IPS-NIHi7 (cell line): ENCODE results near the gene LIN52.

Experiments
- DNase-seq: peaks from one replicate; pipeline ENCODE4 v3.0.0; 2012; ENCODE audit warnings: mixed read lengths; ENCODE audit errors: extremely low spot score

The LIN52 gene, protein sequence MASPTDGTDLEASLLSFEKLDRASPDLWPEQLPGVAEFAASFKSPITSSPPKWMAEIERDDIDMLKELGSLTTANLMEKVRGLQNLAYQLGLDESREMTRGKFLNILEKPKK

DNA sequence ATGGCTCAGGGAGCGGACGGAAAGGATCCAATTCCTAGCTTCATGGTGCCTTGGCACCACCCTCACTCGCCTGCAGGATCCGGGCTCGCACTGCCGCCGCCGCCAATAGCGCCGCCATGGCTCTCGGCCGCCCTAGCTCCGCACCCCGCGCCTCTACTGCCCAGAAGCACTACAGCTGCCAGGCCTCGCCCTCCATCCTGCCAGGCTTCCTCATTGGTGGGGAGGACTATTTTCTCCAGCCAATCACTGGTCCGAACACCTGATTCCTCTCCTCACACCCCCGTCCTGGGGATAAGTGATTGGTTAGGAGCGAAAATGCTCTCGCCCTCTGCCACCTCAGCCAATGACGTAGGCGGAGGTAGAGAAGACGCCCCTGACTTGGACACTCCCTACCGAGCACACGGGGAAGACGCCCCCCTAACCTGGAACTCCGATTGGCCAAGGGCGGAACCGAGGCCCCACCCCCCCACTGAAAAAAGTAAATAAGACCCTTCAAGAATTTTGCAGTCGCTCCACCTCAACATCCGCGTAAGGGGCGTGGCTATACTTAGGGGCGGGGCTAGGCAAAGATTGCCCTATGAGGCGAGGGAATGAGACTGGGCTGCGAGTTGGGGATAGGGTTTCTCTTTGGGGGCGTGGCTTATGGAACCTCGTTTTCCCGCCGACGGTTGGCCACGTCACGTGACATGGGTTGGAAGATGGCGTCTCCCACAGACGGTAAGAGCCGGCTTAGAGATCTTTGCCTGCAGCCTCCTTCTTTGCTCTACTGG, at the start of gene LIN52, which contains the start of gene ALDH6A1:
TSS of gene LIN52 (plus strand) at position 680 of the 770 bp plus-strand sequence. CDS start at position 699, 19 bp downstream.
TSS of gene ALDH6A1 (minus strand) at position 177 of the 770 bp plus-strand sequence. CDS start at position 118, 59 bp downstream.
- DNase-seq = peak; percentile 100

DNA sequence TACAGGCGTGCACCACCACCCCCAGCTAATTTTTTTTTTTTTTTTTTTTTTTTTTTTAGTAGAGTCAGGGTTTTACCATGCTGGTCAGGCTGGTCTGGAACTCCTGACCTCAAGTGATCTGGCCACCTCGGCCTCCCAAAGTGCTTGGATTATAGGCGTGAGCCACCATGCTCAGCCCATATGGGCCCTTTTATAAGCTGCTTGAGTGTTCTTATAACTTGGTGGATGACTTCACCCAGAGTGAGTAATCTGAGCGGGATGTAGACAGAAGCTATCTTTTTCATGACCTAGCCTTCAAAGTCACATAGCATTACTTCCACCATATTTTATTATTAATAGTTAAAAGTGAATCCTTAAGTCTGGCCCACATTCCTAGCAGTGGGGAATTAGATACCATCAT, 49.2 kb upstream of the LIN52 start:
- DNase-seq = no peak

DNA sequence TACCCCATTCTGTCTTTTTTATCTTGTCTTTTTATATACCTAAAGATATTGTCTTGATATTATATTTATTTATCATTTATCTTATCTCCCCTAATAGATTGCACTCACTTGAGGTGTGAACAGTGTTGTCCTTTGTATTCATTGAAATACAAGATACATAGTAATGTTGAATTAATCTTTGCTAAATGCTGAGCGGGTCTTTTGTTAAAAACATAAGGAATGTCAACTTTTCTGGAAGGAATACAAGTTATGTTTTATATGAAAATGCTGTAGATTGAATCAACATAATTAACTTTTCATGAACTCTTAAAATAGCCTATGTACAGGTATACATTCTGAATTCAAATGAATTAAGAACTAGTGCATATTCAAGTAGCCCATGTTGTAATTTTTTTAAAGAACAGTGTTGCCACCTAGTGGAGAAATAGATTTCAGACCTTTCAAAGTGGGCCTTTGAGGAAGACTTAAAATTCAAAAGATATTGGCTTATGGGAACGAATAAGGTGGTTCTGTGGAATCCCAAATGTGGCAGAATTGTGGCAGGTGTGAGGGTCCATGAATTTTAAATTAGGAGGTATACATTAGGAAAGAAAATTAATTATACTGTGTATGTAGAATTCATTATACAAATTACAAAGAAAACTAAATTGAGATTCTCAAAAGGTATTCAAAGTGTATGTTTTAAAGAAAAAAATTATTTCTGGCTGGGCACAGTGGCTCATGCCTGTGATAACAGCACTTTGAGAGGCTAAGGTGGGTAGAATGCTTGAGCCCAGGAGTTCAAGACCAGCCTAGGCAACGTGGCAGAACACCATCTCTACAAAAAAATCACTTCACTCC, 46.5 kb upstream of the LIN52 start:
- peak; percentile 49 for DNase-seq

DNA sequence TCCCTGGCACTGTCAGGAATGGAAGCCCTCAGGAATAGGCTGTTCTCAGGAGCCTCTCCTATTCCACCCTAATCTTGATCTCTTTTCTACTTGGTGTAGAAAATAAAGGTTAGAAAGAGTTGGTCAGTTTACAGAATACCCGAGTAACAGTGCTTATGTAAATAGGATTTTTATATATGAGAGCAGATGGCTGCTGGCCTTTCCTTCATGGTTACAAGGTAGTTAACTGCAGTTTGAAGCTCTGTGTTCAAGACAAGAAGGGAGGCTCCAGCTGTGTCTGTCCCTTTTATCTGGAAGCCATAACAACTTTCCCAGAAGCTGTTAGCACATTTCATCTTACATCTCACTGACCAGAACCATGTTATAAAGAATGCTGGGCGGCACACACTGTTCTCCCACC, 42.5 kb upstream of the LIN52 start:
- DNase-seq = no peak

DNA sequence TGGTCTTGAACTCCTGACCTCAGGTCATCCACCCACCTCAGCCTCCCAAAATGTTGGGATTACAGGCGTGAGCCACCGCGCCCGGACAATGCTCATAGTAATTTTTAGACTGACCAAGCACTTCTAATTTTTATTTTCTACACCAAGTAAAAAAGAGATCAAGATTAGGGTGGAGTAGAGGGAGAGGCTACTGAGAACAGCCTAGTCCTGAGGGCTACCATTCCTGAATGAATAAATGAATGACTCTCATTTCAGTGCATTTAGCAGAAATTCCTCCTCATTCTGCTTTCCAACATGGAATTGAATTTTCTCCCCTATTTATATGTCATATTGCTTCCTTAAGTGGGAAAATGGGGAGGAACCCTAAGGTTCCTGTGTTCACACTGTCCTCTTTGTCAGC, 39.2 kb upstream of the LIN52 start:
- no peak for DNase-seq

DNA sequence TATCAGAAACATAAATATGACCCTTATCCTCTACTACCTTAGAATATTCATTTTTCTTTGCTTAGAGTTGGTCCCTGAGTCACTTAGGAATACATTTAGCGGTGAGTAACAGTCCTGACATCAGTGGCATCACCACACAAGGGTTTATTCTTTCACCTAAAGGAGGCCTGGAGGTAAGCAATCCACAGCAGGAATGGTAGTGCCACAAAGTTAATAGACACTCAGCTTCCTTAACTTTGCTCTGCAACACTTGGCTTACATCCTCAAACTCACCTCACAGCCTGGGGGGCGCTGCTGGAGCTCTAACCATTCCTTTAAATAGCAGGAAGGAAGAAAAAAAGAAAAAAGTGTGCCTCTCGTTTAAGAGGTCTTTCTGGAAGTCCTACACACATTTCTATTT, 36.5 kb upstream of the LIN52 start:
- peak; percentile 64 for DNase-seq

DNA sequence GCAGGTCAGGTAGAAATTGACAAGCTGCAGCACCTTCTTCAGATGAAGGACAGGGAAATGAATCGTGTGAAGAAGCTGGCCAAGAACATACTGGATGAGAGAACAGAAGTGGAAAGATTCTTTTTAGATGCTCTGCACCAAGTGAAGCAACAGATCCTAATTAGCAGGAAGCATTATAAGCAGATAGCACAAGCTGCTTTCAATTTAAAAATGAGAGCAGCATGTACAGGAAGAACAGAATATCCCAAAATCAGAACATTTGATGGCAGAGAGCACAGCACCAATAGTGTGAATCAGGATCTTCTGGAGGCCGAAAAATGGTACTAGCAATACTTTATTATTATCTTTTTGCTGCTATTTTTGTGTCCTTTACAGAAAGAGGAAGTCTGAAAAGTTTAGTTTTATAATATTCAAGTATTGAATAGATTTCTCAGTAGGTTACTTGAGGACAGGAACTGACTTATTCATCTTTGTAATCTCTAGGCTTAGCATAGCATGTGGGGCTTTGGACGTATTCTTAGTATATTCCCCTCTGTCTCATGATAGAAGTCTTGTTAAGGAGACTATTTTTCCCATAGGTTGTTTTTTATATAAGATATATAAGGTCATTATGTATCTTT, 34.8 kb upstream of the LIN52 start:
- no peak for DNase-seq

DNA sequence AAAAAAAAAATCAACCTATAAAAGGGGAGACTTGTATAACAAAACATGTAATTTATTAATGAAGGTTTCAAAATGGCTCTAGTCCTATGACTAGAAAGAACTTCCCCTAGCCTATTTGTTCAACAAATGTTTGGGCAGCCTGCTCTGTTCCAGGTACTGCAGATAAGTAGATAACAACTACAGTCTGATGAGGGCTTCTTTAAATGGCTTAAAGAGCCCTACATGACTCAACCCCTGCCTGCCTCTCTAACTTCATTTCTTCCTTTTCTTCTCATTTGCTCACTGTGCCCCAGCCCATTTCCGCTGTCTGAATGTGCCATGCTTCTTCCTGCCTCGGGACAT, 22.0 kb upstream of the LIN52 start:
- no peak for DNase-seq

DNA sequence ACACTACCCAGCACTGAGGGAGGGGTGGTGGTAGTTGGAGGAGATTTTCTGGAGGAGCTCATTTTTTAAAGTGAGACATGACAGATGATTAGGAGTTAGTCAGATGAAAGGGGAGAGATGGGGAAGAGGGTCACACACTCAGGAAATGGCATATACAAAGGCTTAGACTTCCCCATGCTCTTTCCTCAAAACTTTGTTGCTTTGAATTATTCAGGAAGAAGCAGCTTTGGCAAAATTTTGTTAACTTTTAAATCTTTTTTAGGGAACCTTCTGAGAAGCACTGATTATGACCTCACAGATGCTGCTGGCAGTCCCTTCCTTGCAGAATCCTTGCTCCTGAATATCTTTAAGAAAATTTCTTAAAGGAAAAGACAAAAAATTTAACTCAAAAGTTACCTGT, 20.3 kb upstream of the LIN52 start:
- DNase-seq = no peak

DNA sequence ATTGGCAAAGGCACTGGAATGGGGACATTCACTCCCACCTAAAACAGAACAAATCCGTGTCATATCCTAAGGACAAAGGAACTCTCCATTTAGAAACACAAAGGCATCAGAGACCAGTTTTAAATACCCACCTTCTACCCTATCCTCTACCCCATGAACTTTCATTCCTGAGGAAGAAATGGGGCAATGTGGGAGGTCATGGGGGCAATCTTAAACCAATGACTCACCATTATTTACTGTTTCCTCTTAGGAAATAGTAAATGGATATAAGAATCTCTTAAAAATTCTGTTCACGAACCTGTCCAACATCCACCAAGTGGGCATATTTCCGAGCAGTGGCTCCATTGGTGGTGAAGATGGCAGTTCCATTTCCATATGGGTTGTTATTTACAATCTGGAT, 19.9 kb upstream of the LIN52 start:
- DNase-seq = no peak

DNA sequence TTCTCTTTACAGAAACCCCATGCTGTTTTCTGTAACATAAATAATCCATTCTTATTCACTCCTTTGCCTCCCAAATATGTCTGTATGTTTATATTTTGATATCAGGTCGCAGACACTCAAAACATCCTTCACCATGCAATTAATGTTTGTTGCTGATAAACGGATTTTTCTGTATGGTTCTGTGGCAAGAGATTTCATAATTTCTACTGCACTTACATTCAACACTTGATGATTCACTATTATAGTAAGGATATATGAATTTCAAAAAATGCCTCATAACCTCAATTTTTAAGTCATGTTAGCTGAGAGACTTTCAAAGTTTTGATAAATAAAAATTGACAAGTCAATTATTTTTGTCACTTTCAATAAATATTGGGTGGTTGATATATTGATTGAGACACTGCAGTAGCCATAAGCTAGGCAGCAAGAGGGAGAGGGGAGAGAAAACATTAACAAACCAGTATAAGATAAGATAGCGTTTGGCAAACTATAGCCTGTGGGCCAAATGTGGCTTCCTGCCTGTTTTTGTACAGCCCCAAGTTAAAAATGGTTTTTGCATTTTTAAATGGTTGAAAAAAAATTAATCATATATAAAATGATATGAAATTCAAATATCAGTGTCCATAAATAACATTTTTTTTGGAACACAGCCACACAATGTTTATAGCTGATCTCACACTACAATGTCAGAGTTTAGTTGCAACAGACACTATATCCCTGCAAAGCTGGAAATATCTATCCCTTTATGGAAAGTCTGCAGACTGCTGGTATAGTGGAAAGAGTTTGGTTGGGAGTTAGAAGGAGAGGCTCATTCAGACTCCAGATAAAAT, 18.8 kb upstream of the LIN52 start:
- DNase-seq = no peak

DNA sequence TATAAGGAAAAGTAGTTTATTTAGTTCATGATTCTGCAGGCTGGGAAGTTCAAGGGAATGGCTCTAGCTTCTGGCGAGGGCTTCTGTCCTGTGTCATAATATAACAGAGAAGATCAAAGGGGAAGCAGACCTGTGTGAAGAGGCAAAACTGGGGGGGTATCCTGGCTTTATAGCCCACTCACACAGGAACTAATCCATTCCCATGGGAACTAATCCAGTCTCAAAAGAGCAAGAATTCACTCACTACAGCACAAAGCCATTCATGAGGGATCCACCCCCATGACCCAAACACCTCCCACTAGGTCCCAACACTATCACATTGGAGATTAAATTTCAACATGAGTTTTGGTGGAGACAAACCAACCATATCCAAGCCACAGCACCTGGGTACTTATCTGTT, 7.4 kb upstream of the LIN52 start:
- no peak for DNase-seq

DNA sequence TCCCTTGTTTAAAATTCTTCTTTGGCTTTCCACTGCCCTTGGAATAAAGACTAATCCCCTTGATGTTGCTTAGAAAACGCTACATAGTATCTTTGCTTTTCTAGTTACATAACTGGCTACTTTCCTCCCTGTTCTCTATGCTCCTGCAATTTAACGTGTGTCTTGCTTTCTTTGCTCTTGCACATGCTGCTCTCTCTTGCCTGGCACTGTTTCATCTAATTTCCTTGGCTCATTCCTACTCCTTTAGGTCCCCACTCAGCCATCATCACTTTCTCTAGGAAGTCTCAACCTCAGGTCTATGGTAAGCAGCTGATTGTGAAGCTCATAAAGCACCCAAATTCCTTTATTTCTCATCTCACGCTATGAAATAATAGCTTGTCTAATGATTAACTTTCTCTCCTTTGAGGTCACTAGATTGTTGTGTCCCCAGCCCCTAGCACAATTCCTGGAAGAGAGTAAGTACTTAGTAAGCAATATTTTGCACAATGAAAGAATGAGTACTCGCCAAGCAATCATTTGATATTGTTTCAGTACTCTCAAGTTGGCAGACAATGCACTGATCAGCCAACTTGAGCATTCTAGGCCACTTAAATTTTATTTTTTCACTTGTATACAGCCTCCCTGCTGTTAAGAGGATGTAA, 3.8 kb upstream of the LIN52 start:
- no peak for DNase-seq

DNA sequence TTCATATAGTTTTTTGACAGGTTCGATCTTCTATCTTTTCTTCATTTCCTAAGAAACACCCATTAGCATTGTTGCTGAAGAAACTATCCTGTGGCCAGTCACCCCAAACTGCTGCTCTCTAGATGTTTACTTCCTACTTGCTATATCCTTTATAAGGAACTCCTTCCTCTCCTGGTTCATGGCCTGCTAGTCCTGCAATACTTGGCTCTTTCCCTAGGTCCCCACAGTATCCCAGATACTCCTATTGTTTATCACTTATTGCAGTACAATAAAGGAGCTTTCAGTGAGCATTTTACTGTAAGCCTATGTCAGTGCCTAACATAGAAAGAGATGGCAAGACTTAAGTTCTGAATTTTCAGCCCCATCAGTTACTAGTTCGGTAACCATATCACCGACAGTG, 3.3 kb upstream of the LIN52 start:
- DNase-seq = no peak

DNA sequence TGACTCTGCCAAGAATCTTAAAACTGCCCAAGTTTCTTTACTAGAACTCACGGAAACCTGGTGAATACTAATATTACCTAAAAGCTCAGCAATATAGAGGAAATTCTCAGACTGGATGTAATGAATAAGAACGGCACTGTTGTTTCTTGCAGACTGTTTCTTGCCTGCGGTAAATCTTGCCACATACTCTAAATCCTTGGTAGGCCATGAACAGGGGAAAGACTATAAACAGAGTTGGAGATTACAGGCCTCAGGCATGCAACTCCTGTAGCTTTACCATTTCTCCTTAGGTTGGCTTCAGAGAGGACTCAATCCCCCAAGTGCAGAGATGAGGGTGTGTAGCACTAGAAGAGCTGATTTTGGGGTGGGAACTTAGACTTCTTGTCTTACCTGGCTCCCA, 1.6 kb upstream of the LIN52 start:
- no peak for DNase-seq

DNA sequence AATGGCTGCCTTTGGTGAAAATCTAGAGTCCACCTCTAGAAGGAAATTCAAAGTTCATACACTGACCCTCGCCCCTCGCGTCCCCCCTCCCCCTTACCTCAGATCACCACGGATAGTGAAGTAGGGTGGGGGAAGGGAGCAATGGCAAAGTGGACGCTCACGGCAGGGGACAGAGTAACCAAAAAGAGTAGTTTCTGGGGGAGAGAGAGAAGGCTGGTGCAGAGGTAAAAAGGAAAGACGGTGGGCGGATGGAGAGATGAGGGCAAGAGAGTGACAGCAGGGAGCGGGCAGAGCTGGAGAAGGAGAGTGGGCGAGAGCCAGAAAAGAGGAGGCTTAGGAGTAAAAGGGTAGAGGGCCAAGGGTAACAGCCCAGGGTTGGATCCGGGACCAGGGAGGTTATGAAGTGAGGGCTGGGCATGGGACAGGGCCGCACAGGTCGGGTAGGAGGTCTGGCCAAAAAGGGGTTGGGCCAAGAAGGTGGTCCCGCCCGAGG, 926 bp upstream of the LIN52 start:
- no peak for DNase-seq

DNA sequence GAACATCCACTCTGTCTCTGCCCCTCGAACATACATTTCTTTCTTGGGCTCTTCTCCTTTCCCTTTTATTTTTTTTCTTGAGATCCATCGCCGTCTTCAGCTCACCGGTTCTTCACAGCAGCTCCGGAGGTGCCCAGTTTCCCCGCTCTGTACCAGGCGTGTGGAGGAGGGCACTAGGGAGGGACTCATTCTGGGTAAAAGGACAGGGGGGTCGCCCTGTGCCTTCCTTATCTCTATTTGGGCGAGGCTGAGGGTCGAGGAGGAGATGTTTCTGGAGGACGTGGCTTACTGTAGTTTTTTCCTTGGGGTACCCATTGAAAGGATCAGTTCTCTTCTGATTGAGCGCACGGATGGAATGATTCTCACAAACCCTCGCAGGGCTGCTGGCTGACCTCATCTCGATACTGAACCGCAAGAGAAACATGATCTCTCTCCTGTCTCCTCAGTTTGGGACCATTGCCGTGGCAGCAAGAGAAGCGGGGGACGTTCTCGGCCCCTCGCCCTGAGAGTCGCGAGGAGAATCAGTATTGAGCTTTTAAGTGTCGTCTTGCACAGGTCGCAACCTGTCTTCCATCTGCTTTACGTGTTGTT, 386 bp downstream of the LIN52 start:
- DNase-seq = peak; percentile 28

DNA sequence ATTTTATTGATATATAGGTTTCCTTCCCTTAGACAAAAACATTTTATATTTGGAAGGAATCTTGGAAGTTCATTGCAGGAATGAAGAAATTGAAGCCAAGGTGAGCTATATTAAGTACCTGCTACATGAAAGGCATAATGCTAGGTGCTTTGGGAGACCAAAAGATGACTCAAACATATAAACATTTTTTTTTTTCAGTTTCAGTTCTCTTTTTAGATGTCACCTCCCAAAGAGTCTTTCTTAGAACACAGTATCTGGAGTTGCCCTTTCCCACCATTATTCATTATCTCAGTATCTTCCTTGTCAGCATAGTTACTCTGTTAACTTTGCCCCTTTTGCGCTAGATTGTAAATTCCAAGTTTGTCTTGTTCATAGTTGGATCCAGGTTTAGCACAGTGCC, 1.1 kb downstream of the LIN52 start:
- DNase-seq = no peak

DNA sequence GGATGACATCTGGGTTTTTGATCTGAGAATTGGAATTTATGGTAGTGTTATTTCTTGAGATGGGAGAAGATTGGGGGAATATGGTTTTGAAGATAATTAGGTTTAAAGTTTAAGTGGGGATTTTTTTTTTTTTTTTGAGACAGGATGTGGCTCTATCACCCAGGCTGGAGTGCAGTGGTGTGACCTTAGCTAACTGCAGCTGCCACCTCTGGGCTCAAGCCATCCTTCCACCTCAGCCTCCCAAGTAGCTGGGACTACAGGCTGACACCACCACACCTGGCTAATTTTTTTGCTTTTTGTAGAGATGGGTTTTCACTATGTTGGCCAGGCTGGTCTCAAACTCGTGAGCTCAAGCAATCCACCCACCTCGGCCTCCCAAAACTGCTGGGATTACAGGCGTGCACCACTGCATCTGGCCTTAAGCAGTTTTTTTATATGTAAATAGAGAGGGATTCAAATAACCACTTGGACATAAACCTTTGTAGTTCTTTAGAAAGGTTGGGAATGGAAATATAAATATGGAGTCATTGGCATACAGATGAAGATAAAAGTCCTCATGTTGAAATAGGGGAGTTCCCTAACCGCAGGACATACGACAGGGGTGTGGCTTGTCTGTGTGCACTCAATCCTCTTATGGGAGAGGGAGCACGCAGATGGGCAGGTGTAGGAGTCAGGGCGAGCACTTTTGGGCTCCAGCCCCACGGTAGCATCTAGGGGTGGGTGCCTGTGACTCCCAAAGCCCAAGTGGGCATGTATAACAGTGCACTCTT, 4.7 kb downstream of the LIN52 start:
- DNase-seq = no peak

DNA sequence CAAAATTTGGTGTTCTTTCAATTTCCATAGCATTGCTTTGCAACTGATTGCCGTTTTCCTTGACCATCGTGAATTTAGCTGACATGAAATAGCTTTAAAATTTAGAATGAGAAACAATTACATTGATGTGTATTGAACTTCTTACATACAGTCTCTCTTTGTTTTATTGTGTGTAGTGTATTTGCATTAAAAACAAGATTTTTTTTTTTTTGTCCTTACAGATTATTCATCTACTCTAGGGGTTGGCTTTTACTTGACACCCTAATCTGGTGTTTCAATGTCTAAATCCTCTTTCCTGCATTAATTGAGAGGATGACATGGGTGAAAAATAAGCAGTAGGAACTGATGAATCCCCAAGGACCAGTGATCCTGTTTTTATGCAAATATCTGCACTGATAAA, 20.6 kb downstream of the LIN52 start:
- DNase-seq = no peak
